Measurements from ENCODE around the gene VAV1. TPM values are rescaled to one million over a fixed set of nuclear protein-coding genes. Genes with fewer than 3 reads are reported as not detected.
"Not testable (repeated sequence)": the region's sequence is repeated elsewhere in the genome, so short reads cannot be mapped to it uniquely, and the experiment has no call there.

Gene VAV1
- total and polyA plus RNA-seq, 2 donors (not counting 3 experiments of a cell fraction or from before 2014, with no cell fraction given), result not detected

DNA sequence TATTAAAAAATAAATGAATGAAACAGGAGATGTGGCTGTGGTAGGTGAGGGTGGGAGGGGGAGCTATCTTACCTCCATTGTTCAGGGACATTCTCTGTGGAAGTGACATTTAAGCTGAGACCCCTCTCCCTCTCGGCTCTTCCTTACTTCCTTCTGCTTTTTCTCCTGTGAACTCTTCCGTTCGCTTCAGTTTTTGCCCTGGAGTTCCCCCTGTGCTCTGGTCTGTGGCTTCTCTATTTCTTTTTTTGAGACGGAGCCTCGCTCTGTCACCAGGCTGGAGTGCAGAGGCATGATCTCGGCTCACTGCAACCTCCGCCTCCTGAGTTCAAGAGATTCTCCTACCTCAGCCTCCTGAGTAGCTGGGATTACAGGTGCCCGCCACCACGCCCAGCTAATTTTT lies 58.6 kb downstream of the VAV1 start:
- H2AFZ ChIP-seq (ENCODE audit: low read depth, low read length); H3K4me3 ChIP-seq (replicated peaks in 1 of 3; ENCODE audit: insufficient read depth in 1 of 3, low read depth in 1 of 3, low read length in 3 of 3); H4K20me1 ChIP-seq (replicated peaks; ENCODE audit: control insufficient read depth, extremely low read depth, insufficient read depth, low read length); H3K27ac ChIP-seq (ENCODE audit: insufficient read depth, low read depth, low read length); DNase-seq (ENCODE audit: low read depth, low spot score); H3K4me2 ChIP-seq (ENCODE audit: insufficient read depth, low read length); CTCF ChIA-PET; H3K36me3 ChIP-seq (ENCODE audit: control insufficient read depth in 2 of 2, extremely low read depth in 1 of 2, insufficient read depth in 2 of 2, low read length in 2 of 2); H3K27me3 ChIP-seq (ENCODE audit: control insufficient read depth in 2 of 2, insufficient read depth in 2 of 2, low read length in 2 of 2); H3K9me1 ChIP-seq (replicated peaks; ENCODE audit: control insufficient read depth, extremely low read depth, insufficient read depth, low read length); FAIRE-seq; H3K4me1 ChIP-seq (ENCODE audit: control insufficient read depth, extremely low read depth, insufficient read depth, low read length); dilution Hi-C loops (cut with MboI; ENCODE audit: extremely low pct_ligation_motif_present, low sequenced_read_pairs); H3K9me3 ChIP-seq (replicated peaks; ENCODE audit: control insufficient read depth, insufficient read depth, low read length); intact Hi-C loops (cut with micrococcal nuclease); POLR2A ChIA-PET; H3K9ac ChIP-seq (replicated peaks; ENCODE audit: extremely low read depth, insufficient read depth, low read length); H3K79me2 ChIP-seq (ENCODE audit: control insufficient read depth, insufficient read depth, low read length); BruUV-seq (replicated peaks): not testable (repeated sequence)

DNA sequence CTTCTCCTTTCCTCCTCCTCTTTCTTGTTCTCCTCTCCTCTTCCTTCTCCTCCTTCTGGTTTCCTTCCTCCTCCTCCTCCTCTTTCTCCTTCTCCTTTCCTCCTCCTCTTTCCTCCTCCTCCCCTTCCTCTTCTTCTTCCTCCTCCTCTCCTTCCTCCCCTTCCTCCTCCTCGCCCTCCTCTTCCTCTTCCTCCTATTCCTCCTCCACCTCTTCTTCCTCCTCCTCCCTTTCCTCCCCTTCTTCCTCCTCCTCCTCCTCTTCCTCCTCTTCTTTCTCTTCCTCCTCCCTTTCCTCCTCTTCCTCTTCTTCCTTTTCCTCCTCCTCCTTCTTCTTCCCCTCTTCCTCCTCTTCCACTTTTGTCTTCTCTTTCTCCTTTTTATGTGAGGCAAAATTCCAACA lies 59.9 kb downstream of the VAV1 start:
- Histone ChIP-seq H2AFZ (ENCODE audit: low read depth, low read length) (no peak overlapping the region), H3K9me1 (replicated peaks; ENCODE audit: control insufficient read depth, extremely low read depth, insufficient read depth, low read length) (no peaks in the 10 kb centered on the region), H3K36me3 (ENCODE audit: control insufficient read depth in 2 of 2, extremely low read depth in 1 of 2, insufficient read depth in 2 of 2, low read length in 2 of 2) (no peaks in the 10 kb centered on the region), H3K9me3 (replicated peaks; ENCODE audit: control insufficient read depth, insufficient read depth, low read length) (no peaks in the 10 kb centered on the region), H3K27me3 (ENCODE audit: control insufficient read depth in 2 of 2, insufficient read depth in 2 of 2, low read length in 2 of 2) (no peaks in the 10 kb centered on the region), H3K4me3 (replicated peaks in 1 of 3; ENCODE audit: insufficient read depth in 1 of 3, low read depth in 1 of 3, low read length in 3 of 3) (no peak overlapping the region), H3K4me1 (ENCODE audit: control insufficient read depth, extremely low read depth, insufficient read depth, low read length) (no peaks in the 10 kb centered on the region), H3K79me2 (ENCODE audit: control insufficient read depth, insufficient read depth, low read length) (no peaks in the 10 kb centered on the region), H4K20me1 (replicated peaks; ENCODE audit: control insufficient read depth, extremely low read depth, insufficient read depth, low read length) (no peaks in the 10 kb centered on the region), H3K4me2 (ENCODE audit: insufficient read depth, low read length) (no peak overlapping the region), H3K9ac (replicated peaks; ENCODE audit: extremely low read depth, insufficient read depth, low read length) (no peak overlapping the region), H3K27ac (ENCODE audit: insufficient read depth, low read depth, low read length) (no peak overlapping the region)
- POLR2A ChIA-PET, result no interaction called here
- CTCF ChIA-PET, result no interaction called here
- DNase-seq (ENCODE audit: low read depth, low spot score), result no peak
- BruUV-seq (replicated peaks), result no TSS peak
- no peak for FAIRE-seq
- dilution Hi-C loops (cut with MboI; ENCODE audit: extremely low pct_ligation_motif_present, low sequenced_read_pairs) (no loop called here), intact Hi-C loops (cut with micrococcal nuclease) (no loop called here)
- TF ChIP-seq FOS (IDR thresholded peaks at IDR 0.05; ENCODE audit: borderline replicate concordance, insufficient read depth, low read length), result no peak
- TF ChIP-seq JUN (IDR thresholded peaks at IDR 0.05; ENCODE audit: borderline replicate concordance, insufficient read depth, insufficient read length, low read depth), result no peak
- TF ChIP-seq, protein P1, sequence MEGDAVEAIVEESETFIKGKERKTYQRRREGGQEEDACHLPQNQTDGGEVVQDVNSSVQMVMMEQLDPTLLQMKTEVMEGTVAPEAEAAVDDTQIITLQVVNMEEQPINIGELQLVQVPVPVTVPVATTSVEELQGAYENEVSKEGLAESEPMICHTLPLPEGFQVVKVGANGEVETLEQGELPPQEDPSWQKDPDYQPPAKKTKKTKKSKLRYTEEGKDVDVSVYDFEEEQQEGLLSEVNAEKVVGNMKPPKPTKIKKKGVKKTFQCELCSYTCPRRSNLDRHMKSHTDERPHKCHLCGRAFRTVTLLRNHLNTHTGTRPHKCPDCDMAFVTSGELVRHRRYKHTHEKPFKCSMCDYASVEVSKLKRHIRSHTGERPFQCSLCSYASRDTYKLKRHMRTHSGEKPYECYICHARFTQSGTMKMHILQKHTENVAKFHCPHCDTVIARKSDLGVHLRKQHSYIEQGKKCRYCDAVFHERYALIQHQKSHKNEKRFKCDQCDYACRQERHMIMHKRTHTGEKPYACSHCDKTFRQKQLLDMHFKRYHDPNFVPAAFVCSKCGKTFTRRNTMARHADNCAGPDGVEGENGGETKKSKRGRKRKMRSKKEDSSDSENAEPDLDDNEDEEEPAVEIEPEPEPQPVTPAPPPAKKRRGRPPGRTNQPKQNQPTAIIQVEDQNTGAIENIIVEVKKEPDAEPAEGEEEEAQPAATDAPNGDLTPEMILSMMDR (IDR thresholded peaks at IDR 0.05; ENCODE audit: extremely low read depth in 1 of 2, insufficient read depth in 1 of 2, low read depth in 1 of 2, low read length in 2 of 2), result no peak
- TF ChIP-seq POLR2AphosphoS5 (IDR thresholded peaks at IDR 0.05; ENCODE audit: insufficient read depth, low read depth, low read length), result no peak
